WTC11 (cell line): ENCODE results near the gene PC. TPM values are rescaled to one million over a fixed set of nuclear protein-coding genes. Genes with fewer than 3 reads are reported as not detected.

Experiments used
- ATAC-seq: fragments of 200-7000 bp; cut with Tn5 transposase; 2 replicates; pipeline ENCODE4 v1.10.0; 2021; ENCODE audit warnings: mild to moderate bottlenecking, moderate library complexity
- CTCF ChIA-PET: fragments of 300-600 bp; sonication (Branson Sonifier 250); formaldehyde crosslinking; loops from one replicate; lab custom pipeline; 2021; ENCODE audit warnings: antibody characterized with exemption; lab: Charles Lee
- POLR2A ChIA-PET: fragments of 350-600 bp; sonication (Branson Sonifier 250); formaldehyde crosslinking; loops from one replicate; lab custom pipeline; 2021; ENCODE audit warnings: antibody characterized with exemption; lab: Charles Lee
- DNase-seq: peaks from one replicate; pipeline ENCODE4 v3.0.0; 2021; ENCODE audit warnings: low spot score
- H3K27ac Mint-ChIP-seq: 2 replicates; pipeline ENCODE4 v1.8.0; 2021; ENCODE audit warnings: mixed read lengths
- H3K27me3 Mint-ChIP-seq: 2 replicates; pipeline ENCODE4 v1.8.0; 2021; ENCODE audit warnings: low read depth, mild to moderate bottlenecking, moderate library complexity, mixed read lengths
- H3K36me3 Mint-ChIP-seq: 2 replicates; pipeline ENCODE4 v1.8.0; 2021; ENCODE audit warnings: mixed read lengths
- H3K4me1 Mint-ChIP-seq: 2 replicates; pipeline ENCODE4 v1.8.0; 2022; ENCODE audit warnings: mixed read lengths
- H3K4me3 Mint-ChIP-seq: 2 replicates; pipeline ENCODE4 v1.8.0; 2021; ENCODE audit warnings: mild to moderate bottlenecking, moderate library complexity, mixed read lengths
- H3K9me3 Mint-ChIP-seq: 2 replicates; pipeline ENCODE4 v1.8.0; 2021; ENCODE audit warnings: mixed read lengths
- EMX1 ChIP-seq: fragments of 250-450 bp; sonication (Bioruptor Pico); IDR thresholded peaks from 2 replicates; pipeline ENCODE4 v1.8.0; 2021; ENCODE audit warnings: mild to moderate bottlenecking
- NFE2L1 ChIP-seq: sonication (generic); formaldehyde crosslinking; IDR thresholded peaks from 2 replicates; pipeline ENCODE4 v1.8.1; 2023; ENCODE audit warnings: missing genetic modification reagents
- OVOL2 ChIP-seq: fragments of 250-450 bp; sonication (Bioruptor Pico); IDR thresholded peaks from 2 replicates; pipeline ENCODE4 v1.9.0; 2021; ENCODE audit warnings: mild to moderate bottlenecking, borderline replicate concordance
- PRRX2 ChIP-seq: fragments of 250-450 bp; sonication (Bioruptor Pico); IDR thresholded peaks from 2 replicates; pipeline ENCODE4 v1.8.0; 2021; ENCODE audit warnings: mild to moderate bottlenecking
- TP53 ChIP-seq: sonication (generic); formaldehyde crosslinking; IDR thresholded peaks from 2 replicates; pipeline ENCODE4 v1.8.1; 2023; ENCODE audit warnings: mild to moderate bottlenecking, missing genetic modification reagents
- ZBTB21 ChIP-seq: sonication (generic); formaldehyde crosslinking; IDR thresholded peaks from 2 replicates; pipeline ENCODE4 v1.8.1; 2023; ENCODE audit warnings: mild to moderate bottlenecking, missing genetic modification reagents, borderline replicate concordance
- ZNF121 ChIP-seq: sonication (generic); formaldehyde crosslinking; IDR thresholded peaks from 2 replicates; pipeline ENCODE4 v1.8.0; 2023; ENCODE audit warnings: missing genetic modification reagents
- ZNF219 ChIP-seq: sonication (generic); formaldehyde crosslinking; IDR thresholded peaks from 2 replicates; pipeline ENCODE4 v1.8.0; 2023; ENCODE audit warnings: missing genetic modification reagents, mild to moderate bottlenecking, borderline replicate concordance
- ZNF263 ChIP-seq: sonication (generic); formaldehyde crosslinking; IDR thresholded peaks from 2 replicates; pipeline ENCODE4 v1.8.1; 2022; ENCODE audit warnings: low read depth, mild to moderate bottlenecking, moderate library complexity, missing genetic modification reagents
- ZNF396 ChIP-seq: fragments of 250-450 bp; sonication (Bioruptor Pico); IDR thresholded peaks from 2 replicates; pipeline ENCODE4 v1.8.0; 2021; ENCODE audit warnings: mild to moderate bottlenecking, moderate library complexity, borderline replicate concordance
- total RNA-seq: library from RNA; stranded (reverse); gene quantifications from 3 replicates; pipeline ENCODE4 v1.2.3, GENCODE V29; 2021
- TF ChIP-seq, protein P1 (sequence below): sonication (generic); formaldehyde crosslinking; IDR thresholded peaks from 2 replicates; pipeline ENCODE4 v1.8.0; 2022; ENCODE audit warnings: mild to moderate bottlenecking, missing genetic modification reagents
- TF ChIP-seq, protein P2 (sequence below): sonication (generic); formaldehyde crosslinking; IDR thresholded peaks from 2 replicates; pipeline ENCODE4 v1.8.1; 2022; ENCODE audit warnings: missing genetic modification reagents, borderline replicate concordance
- TF ChIP-seq, protein P3 (sequence below): fragments of 250-450 bp; sonication (Bioruptor Pico); conservative IDR thresholded peaks from 2 replicates; pipeline ENCODE4 v1.9.0; 2021; ENCODE audit warnings: mild to moderate bottlenecking
- TF ChIP-seq, protein P4 (sequence below): fragments of 250-450 bp; sonication (Bioruptor Pico); IDR thresholded peaks from 2 replicates; pipeline ENCODE4 v1.9.0; 2021; ENCODE audit warnings: mild to moderate bottlenecking
- TF ChIP-seq, protein P5 (sequence below): sonication (generic); formaldehyde crosslinking; IDR thresholded peaks from 2 replicates; pipeline ENCODE4 v1.8.0; 2022; ENCODE audit warnings: missing genetic modification reagents
- TF ChIP-seq, protein P6 (sequence below): sonication (generic); formaldehyde crosslinking; IDR thresholded peaks from 2 replicates; pipeline ENCODE4 v1.8.1; 2022; ENCODE audit warnings: mild to moderate bottlenecking, moderate library complexity, missing genetic modification reagents

The PC gene
- total RNA-seq, 1 experiment from 2014 or later = 27.2 TPM

DNA sequence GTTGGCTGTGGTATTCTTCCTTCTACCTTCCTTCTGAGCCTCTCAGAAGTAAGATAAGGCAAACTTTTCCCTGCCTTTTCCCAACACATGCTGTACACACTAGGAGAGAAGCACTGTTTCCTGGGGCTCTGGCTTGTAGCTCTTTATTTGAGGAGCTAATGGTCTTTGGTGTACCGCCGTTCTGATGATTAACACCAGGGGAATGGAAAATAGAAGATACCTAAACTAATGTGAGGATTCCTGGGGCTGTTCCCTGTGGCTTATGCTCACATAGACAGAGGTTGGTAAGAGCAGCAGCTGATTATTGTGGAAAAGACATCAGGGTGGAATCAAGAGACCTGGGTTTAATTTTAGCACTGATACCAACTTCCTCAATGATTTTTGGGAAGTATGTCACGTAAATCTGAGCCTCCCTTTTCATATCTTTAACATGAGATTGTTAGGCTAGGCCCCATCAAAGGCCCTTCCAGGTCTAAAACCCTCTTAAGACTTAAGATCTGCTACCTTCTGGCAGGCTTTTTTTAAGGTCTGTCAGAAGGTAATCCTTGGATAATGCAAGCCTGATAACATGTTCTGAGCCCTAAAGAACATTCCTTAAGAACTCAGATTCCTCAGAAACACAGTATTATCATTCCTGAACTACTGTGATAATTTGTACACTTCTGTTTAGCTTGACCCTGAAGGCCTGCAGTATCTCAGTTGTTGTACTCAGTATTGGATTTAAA lies 139.8 kb downstream of the PC start:
- Mint-ChIP-seq H3K9me3 (no peaks in the 10 kb centered on the region), H3K4me1 (no peaks in the 10 kb centered on the region), H3K36me3 (no peaks in the 10 kb centered on the region), H3K4me3 (no peak overlapping the region), H3K27ac (no peak overlapping the region), H3K27me3 (no peaks in the 10 kb centered on the region)
- ChIA-PET CTCF (no interaction called here), POLR2A (no interaction called here)
- TF ChIP-seq, protein P1, sequence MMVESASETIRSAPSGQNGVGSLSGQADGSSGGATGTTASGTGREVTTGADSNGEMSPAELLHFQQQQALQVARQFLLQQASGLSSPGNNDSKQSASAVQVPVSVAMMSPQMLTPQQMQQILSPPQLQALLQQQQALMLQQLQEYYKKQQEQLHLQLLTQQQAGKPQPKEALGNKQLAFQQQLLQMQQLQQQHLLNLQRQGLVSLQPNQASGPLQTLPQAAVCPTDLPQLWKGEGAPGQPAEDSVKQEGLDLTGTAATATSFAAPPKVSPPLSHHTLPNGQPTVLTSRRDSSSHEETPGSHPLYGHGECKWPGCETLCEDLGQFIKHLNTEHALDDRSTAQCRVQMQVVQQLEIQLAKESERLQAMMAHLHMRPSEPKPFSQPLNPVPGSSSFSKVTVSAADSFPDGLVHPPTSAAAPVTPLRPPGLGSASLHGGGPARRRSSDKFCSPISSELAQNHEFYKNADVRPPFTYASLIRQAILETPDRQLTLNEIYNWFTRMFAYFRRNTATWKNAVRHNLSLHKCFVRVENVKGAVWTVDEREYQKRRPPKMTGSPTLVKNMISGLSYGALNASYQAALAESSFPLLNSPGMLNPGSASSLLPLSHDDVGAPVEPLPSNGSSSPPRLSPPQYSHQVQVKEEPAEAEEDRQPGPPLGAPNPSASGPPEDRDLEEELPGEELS = no peak
- TF ChIP-seq ZNF263 (CRISPR knock-in tag) (no peak), ZNF219 (CRISPR knock-in tag) (no peak), PRRX2 (CRISPR knock-in tag) (no peak), TP53 (CRISPR knock-in tag) (no peak), ZNF121 (CRISPR knock-in tag) (no peak), NFE2L1 (no peak), EMX1 (CRISPR knock-in tag) (no peak), ZNF396 (no peak), OVOL2 (CRISPR knock-in tag) (no peak), ZBTB21 (CRISPR knock-in tag) (no peak)
- TF ChIP-seq, protein P2, sequence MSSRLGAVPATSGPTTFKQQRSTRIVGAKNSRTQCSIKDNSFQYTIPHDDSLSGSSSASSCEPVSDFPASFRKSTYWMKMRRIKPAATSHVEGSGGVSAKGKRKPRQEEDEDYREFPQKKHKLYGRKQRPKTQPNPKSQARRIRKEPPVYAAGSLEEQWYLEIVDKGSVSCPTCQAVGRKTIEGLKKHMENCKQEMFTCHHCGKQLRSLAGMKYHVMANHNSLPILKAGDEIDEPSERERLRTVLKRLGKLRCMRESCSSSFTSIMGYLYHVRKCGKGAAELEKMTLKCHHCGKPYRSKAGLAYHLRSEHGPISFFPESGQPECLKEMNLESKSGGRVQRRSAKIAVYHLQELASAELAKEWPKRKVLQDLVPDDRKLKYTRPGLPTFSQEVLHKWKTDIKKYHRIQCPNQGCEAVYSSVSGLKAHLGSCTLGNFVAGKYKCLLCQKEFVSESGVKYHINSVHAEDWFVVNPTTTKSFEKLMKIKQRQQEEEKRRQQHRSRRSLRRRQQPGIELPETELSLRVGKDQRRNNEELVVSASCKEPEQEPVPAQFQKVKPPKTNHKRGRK (CRISPR knock-in tag) = no peak
- TF ChIP-seq, protein P3, sequence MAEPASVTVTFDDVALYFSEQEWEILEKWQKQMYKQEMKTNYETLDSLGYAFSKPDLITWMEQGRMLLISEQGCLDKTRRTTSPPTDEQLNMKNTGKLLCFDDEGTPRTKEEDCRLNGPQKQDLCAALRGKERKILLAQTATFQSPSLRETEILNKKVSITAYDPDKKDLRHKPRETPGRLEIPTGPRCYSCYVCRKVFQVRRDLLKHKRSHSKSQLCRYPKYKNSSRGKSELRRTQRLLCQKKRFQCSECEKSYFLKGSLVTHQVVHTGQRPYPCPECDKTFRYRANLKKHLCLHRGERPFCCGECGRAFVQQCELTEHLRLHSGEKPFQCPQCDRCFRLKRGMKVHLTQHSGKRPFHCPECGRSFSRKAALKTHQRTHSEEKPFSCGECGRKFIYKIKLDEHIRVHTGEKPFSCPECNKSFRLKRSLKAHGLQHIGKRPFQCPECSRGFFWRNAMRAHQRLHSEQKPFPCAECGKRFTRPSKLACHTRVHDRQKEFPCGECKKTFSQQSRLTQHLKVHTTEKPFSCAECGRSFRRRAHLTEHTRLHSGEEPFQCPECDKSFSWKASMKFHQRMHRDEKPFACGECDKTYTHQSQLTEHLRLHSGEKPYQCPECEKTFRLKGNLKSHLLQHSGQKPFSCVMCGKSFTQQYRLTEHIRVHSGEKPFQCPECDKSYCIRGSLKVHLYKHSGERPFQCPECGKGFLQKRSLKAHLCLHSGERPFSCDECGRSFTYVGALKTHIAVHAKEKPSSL (CRISPR knock-in tag) = no peak
- TF ChIP-seq, protein P4, sequence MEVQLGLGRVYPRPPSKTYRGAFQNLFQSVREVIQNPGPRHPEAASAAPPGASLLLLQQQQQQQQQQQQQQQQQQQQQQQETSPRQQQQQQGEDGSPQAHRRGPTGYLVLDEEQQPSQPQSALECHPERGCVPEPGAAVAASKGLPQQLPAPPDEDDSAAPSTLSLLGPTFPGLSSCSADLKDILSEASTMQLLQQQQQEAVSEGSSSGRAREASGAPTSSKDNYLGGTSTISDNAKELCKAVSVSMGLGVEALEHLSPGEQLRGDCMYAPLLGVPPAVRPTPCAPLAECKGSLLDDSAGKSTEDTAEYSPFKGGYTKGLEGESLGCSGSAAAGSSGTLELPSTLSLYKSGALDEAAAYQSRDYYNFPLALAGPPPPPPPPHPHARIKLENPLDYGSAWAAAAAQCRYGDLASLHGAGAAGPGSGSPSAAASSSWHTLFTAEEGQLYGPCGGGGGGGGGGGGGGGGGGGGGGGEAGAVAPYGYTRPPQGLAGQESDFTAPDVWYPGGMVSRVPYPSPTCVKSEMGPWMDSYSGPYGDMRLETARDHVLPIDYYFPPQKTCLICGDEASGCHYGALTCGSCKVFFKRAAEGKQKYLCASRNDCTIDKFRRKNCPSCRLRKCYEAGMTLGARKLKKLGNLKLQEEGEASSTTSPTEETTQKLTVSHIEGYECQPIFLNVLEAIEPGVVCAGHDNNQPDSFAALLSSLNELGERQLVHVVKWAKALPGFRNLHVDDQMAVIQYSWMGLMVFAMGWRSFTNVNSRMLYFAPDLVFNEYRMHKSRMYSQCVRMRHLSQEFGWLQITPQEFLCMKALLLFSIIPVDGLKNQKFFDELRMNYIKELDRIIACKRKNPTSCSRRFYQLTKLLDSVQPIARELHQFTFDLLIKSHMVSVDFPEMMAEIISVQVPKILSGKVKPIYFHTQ (CRISPR knock-in tag) = no peak
- TF ChIP-seq, protein P5, sequence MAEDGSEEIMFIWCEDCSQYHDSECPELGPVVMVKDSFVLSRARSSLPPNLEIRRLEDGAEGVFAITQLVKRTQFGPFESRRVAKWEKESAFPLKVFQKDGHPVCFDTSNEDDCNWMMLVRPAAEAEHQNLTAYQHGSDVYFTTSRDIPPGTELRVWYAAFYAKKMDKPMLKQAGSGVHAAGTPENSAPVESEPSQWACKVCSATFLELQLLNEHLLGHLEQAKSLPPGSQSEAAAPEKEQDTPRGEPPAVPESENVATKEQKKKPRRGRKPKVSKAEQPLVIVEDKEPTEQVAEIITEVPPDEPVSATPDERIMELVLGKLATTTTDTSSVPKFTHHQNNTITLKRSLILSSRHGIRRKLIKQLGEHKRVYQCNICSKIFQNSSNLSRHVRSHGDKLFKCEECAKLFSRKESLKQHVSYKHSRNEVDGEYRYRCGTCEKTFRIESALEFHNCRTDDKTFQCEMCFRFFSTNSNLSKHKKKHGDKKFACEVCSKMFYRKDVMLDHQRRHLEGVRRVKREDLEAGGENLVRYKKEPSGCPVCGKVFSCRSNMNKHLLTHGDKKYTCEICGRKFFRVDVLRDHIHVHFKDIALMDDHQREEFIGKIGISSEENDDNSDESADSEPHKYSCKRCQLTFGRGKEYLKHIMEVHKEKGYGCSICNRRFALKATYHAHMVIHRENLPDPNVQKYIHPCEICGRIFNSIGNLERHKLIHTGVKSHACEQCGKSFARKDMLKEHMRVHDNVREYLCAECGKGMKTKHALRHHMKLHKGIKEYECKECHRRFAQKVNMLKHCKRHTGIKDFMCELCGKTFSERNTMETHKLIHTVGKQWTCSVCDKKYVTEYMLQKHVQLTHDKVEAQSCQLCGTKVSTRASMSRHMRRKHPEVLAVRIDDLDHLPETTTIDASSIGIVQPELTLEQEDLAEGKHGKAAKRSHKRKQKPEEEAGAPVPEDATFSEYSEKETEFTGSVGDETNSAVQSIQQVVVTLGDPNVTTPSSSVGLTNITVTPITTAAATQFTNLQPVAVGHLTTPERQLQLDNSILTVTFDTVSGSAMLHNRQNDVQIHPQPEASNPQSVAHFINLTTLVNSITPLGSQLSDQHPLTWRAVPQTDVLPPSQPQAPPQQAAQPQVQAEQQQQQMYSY (CRISPR knock-in tag) = no peak
- TF ChIP-seq, protein P6, sequence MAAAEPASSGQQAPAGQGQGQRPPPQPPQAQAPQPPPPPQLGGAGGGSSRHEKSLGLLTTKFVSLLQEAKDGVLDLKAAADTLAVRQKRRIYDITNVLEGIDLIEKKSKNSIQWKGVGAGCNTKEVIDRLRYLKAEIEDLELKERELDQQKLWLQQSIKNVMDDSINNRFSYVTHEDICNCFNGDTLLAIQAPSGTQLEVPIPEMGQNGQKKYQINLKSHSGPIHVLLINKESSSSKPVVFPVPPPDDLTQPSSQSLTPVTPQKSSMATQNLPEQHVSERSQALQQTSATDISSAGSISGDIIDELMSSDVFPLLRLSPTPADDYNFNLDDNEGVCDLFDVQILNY = no peak
- DNase-seq = no peak
- ATAC-seq = no peak
